SK-N-SH treated with all-trans-retinoic acid at 6 μM for 48 hours (cell line): ENCODE results near the gene PCNT.

Experiments used
- ATAC-seq: fragments of 200-7000 bp; cut with Tn5 transposase; 3 replicates; pipeline ENCODE4 v1.9.1; 2020; ENCODE audit warnings: mild to moderate bottlenecking, moderate library complexity
- ARNTL ChIP-seq: fragments of 450-650 bp; formaldehyde crosslinking; IDR thresholded peaks from 2 replicates; pipeline ENCODE4 v1.5.0; 2020; ENCODE audit warnings: low read depth, mild to moderate bottlenecking, moderate library complexity, borderline replicate concordance
- CSRNP3 ChIP-seq: fragments of 250-450 bp; sonication (Bioruptor Pico); IDR thresholded peaks from 2 replicates; pipeline ENCODE4 v1.5.1; 2021; ENCODE audit warnings: mild to moderate bottlenecking, moderate library complexity
- GLIS3 ChIP-seq: fragments of 250-450 bp; sonication (Bioruptor Pico); IDR thresholded peaks from 2 replicates; pipeline ENCODE4 v1.5.0; 2020; ENCODE audit warnings: mild to moderate bottlenecking, moderate library complexity
- ISL1 ChIP-seq: fragments of 250-450 bp; sonication (Bioruptor Pico); IDR thresholded peaks from 2 replicates; pipeline ENCODE4 v2.1.2; 2022; ENCODE audit warnings: mild to moderate bottlenecking, moderate library complexity
- OSR1 ChIP-seq: fragments of 250-450 bp; sonication (Bioruptor Pico); IDR thresholded peaks from 2 replicates; pipeline ENCODE4 v1.8.0; 2022; ENCODE audit warnings: moderate library complexity, mild to moderate bottlenecking, inconsistent platforms
- PATZ1 ChIP-seq: fragments of 250-450 bp; sonication (Bioruptor Pico); IDR thresholded peaks from 2 replicates; pipeline ENCODE4 v1.8.0; 2020; ENCODE audit warnings: mild to moderate bottlenecking, moderate library complexity, borderline replicate concordance
- POU6F1 ChIP-seq: fragments of 250-450 bp; sonication (Bioruptor Pico); IDR thresholded peaks from 2 replicates; pipeline ENCODE4 v1.8.0; 2021; ENCODE audit warnings: low read depth, mild to moderate bottlenecking, moderate library complexity, borderline replicate concordance
- PPARA ChIP-seq: fragments of 250-450 bp; sonication (Bioruptor Pico); IDR thresholded peaks from 2 replicates; pipeline ENCODE4 v1.5.0; 2020; ENCODE audit warnings: mild to moderate bottlenecking, borderline replicate concordance
- SNAI2 ChIP-seq: fragments of 250-450 bp; sonication (Bioruptor Pico); IDR thresholded peaks from 2 replicates; pipeline ENCODE4 v1.5.0; 2020; ENCODE audit warnings: mild to moderate bottlenecking, moderate library complexity
- TCF4 ChIP-seq: fragments of 250-450 bp; sonication (Bioruptor Pico); IDR thresholded peaks from 2 replicates; pipeline ENCODE4 v1.8.0; 2021; ENCODE audit warnings: mild to moderate bottlenecking, moderate library complexity, borderline replicate concordance
- TOX ChIP-seq: fragments of 250-450 bp; sonication (Bioruptor Pico); IDR thresholded peaks from 2 replicates; pipeline ENCODE4 v1.8.0; 2021; ENCODE audit warnings: mild to moderate bottlenecking, moderate library complexity, borderline replicate concordance
- TSHZ2 ChIP-seq: fragments of 250-450 bp; sonication (Bioruptor Pico); IDR thresholded peaks from 2 replicates; pipeline ENCODE4 v1.5.0; 2020; ENCODE audit warnings: mild to moderate bottlenecking, moderate library complexity
- ZC3H10 ChIP-seq: fragments of 250-450 bp; sonication (Bioruptor Pico); IDR thresholded peaks from 2 replicates; pipeline ENCODE4 v1.5.1; 2021; ENCODE audit warnings: mild to moderate bottlenecking, moderate library complexity
- ZFP3 ChIP-seq: fragments of 250-450 bp; sonication (Bioruptor Pico); IDR thresholded peaks from 2 replicates; pipeline ENCODE4 v1.5.0; 2020; ENCODE audit warnings: mild to moderate bottlenecking, moderate library complexity
- ZFP30 ChIP-seq: fragments of 450-650 bp; formaldehyde crosslinking; IDR thresholded peaks from 2 replicates; pipeline ENCODE4 v1.5.0; 2022; ENCODE audit warnings: mild to moderate bottlenecking, moderate library complexity
- ZNF565 ChIP-seq: fragments of 450-650 bp; formaldehyde crosslinking; conservative IDR thresholded peaks from 2 replicates; pipeline ENCODE4 v1.5.0; 2020; ENCODE audit warnings: low read depth, mild to moderate bottlenecking, moderate library complexity
- ZNF8 ChIP-seq: fragments of 450-650 bp; formaldehyde crosslinking; IDR thresholded peaks from 2 replicates; pipeline ENCODE4 v1.5.0; 2020; ENCODE audit warnings: mild to moderate bottlenecking, moderate library complexity

PCNT gene

GRCh38 chr21:46489800-46490199 is 165.8 kb downstream of the PCNT start (continued):
- TF ChIP-seq PPARA: no peak
- TF ChIP-seq ZNF565: no peak
- TF ChIP-seq SNAI2: no peak

GRCh38 chr21:46491553-46491952 is 167.6 kb downstream of the PCNT start:
- ATAC-seq: no peak
- TF ChIP-seq TOX (CRISPR knock-in tag) (no peak), ARNTL (CRISPR knock-in tag) (no peak), ISL1 (CRISPR knock-in tag) (no peak), PATZ1 (CRISPR knock-in tag) (no peak), TCF4 (CRISPR knock-in tag) (no peak), ZC3H10 (CRISPR knock-in tag) (no peak), ZFP30 (no peak), OSR1 (no peak), POU6F1 (CRISPR knock-in tag) (no peak), CSRNP3 (CRISPR knock-in tag) (no peak), ZNF565 (no peak), PPARA (no peak), TSHZ2 (CRISPR knock-in tag) (no peak)
- TF ChIP-seq, all 23 proteins: peak for 0

GRCh38 chr21:46492851-46493250 is 168.9 kb downstream of the PCNT start:
- TF ChIP-seq GLIS3 (CRISPR knock-in tag): no peak
- TF ChIP-seq CSRNP3 (CRISPR knock-in tag): no peak
- TF ChIP-seq ZNF8: no peak
- no peak for TF ChIP-seq ZFP3 (CRISPR knock-in tag)
- TF ChIP-seq TSHZ2 (CRISPR knock-in tag): no peak
- TF ChIP-seq, all 23 proteins: peak for 0
- no peak for ATAC-seq
